Choroid plexus epithelial cell (primary cell): ENCODE measurements around the gene PKD1L1.
A peak's percentile ranks its signal among the peaks of the same experiment; 100 is the strongest.
"Not testable (repeated sequence)": the region's sequence is repeated elsewhere in the genome, so short reads cannot be mapped to it uniquely, and the experiment has no call there.

Experiments
- DNase-seq: peaks from one replicate; pipeline ENCODE4 v3.0.0-alpha.2; 2010; ENCODE audit warnings: low read depth
- H3K4me3 ChIP-seq: 2 replicates; pipeline ENCODE4 v1.5.1; 2011; ENCODE audit warnings: low read depth, mild to moderate bottlenecking, control low read depth, low read length, moderate library complexity
- CTCF ChIP-seq: conservative IDR thresholded peaks from 2 replicates; pipeline ENCODE4 v1.5.1; 2011; ENCODE audit warnings: low read depth, mild to moderate bottlenecking, control low read depth, inconsistent platforms, low read length, moderate library complexity

PKD1L1 gene

DNA sequence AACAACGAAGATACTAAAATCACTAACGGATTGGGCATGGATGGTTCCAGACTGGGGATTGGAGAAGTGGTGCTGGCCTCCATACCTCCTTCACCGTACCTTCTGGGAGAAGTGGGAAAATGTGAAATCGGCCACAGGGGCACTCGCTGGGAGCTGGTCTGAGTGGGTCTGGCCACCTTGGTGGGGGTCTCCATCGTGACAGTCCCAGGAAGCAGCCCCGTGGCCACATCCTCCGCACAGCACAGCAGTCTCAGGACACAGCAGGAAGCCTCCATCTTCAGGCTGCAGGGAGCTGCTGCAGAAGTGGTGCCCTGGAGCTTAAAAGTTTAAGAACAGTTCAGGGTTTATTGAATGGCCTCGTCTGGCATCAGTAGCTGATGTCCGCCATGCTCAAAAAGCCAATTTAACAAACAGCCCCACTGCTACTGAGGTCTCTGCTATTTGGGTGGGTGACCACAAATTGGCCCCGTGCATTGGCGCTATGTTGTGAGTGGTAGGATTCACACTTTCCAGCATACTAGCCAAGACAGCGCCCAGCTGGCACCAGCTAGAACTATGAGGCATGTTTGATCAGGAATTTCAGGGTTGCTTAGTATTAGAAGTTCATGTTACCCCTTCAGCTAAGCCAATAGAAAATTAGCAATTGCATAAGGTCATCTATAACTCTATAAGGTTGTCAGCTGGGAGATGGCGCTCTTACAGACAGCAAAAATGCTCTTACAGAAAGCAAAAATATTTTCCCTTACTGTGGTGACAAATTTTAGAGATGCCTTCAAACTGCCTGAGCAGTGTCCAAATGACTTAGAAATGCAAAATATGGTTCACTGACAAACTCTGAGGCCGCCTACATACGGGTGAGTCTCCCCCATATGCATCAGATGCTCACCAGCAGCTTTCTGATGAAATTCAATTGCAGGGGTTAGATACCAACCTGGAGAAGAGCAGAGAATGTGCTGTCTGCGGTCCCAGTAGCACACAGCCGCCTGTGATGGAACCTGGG lies 17.0 kb downstream of the PKD1L1 start:
- H3K4me3 ChIP-seq, result no peak overlapping the region
- DNase-seq, result no peak
- TF ChIP-seq CTCF, result no peak

GRCh38 chr7:47924266-47924665 lies 24.0 kb downstream of the PKD1L1 start:
- DNase-seq, result no peak
- no peak for TF ChIP-seq CTCF
- no peak overlapping the region for H3K4me3 ChIP-seq

- not testable (repeated sequence) for H3K4me3 ChIP-seq, DNase-seq
Measured at GRCh38 chr7:47923081-47923875, 25.0 kb downstream of the PKD1L1 start.

- DNase-seq, H3K4me3 ChIP-seq: not testable (repeated sequence)
Measured at GRCh38 chr7:47916514-47916913, 31.8 kb downstream of the PKD1L1 start.

GRCh38 chr7:47915616-47915976 lies 32.7 kb downstream of the PKD1L1 start:
- no peak overlapping the region for H3K4me3 ChIP-seq
- no peak for TF ChIP-seq CTCF
- no peak for DNase-seq

DNA sequence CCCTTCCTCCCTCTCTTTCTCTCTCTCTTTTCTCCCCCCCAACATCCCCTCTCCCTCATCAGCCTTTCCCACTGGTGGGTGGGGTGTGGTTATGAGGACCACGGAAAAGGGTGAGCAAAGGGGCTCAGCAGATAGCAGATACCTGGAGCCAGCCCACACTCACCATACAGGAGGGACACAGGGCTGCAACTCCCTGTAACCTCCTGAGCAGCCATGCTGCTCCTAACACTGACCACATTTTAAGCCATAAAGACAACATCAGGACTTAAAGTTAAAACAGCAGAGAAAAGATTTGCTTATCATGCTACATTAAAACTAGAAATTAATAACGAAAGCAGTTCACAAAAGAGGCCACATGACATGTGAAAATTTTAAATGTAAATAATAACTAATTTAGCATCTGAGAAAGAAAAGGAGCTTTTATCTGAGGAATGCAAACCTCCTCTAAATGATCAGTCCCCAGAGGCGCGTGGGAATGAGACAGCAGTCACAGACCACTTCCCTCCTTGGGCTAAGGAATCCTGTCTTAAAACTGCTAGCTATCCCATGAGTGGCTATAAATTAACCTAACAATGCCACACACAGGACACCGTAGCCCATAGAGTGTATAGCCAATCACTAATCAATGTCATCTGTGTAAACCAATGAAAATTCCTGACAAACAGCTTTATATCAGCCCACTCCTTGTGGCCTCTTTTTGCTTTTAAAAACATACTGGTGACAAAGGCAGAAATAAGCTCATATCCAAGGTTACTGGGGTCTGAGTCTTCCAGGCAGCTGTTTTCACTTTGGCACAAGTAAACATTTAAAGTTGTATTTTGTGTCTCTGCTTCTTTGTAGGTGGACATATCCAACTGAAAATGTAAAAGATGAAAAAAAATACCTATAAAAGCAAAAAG lies 33.3 kb downstream of the PKD1L1 start:
- no peak overlapping the region for H3K4me3 ChIP-seq
- DNase-seq, result peak; percentile 36
- TF ChIP-seq CTCF, result no peak

- DNase-seq, result no peak
- no peak for TF ChIP-seq CTCF
- no peak overlapping the region for H3K4me3 ChIP-seq
Measured at GRCh38 chr7:47912332-47912731, 35.9 kb downstream of the PKD1L1 start.
